ENCODE results near the gene SATB2. TPM values are rescaled to one million over a fixed set of nuclear protein-coding genes. Genes with fewer than 3 reads are reported as not detected.

The SATB2 gene
- polyA plus RNA-seq, 1 donor from 2014 or later: 0.21 TPM

- H2AFZ ChIP-seq (ENCODE audit: low read depth, low read length): no peak overlapping the region
- H3K4me3 ChIP-seq (ENCODE audit: low read length): no peak overlapping the region
Observed at GRCh38 chr2:199309411-199309810, 148.3 kb downstream of the SATB2 start.

GRCh38 chr2:199308567-199308966, 149.2 kb downstream of the SATB2 start:
- Histone ChIP-seq H3K9me2 (ENCODE audit: insufficient read depth, low read length) (no peaks in the 10 kb centered on the region), H3K9ac (ENCODE audit: low read length) (no peak overlapping the region), H3F3A (ENCODE audit: insufficient read depth, low read length, poor library complexity, severe bottlenecking) (no peaks in the 10 kb centered on the region), H3K27ac (ENCODE audit: low read length) (no peak overlapping the region), H3K27me3 (ENCODE audit: insufficient read depth, low read depth, low read length) (no peaks in the 10 kb centered on the region), H2AFZ (ENCODE audit: low read depth, low read length) (no peak overlapping the region), H3K4me3 (ENCODE audit: low read length) (no peak overlapping the region), H3K9me3 (ENCODE audit: low read length) (no peaks in the 10 kb centered on the region), H3K36me3 (ENCODE audit: insufficient read depth, low read length) (no peaks in the 10 kb centered on the region), H3K79me2 (replicated peaks; ENCODE audit: insufficient read depth, low read length) (no peaks in the 10 kb centered on the region), H3K4me2 (ENCODE audit: low read length) (no peak overlapping the region), H4K20me1 (ENCODE audit: insufficient read depth) (no peaks in the 10 kb centered on the region)
- TF ChIP-seq MXI1 (conservative IDR thresholded peaks at IDR 0.05; ENCODE audit: poor library complexity, severe bottlenecking): no peak
- no peak for TF ChIP-seq EP300 (conservative IDR thresholded peaks at IDR 0.05; ENCODE audit: poor library complexity, severe bottlenecking)
- no peak for TF ChIP-seq SMC3 (conservative IDR thresholded peaks at IDR 0.05; ENCODE audit: poor library complexity)
- no peak for TF ChIP-seq REST (IDR thresholded peaks at IDR 0.05; ENCODE audit: borderline replicate concordance)
- no peak for TF ChIP-seq CTCF (IDR thresholded peaks at IDR 0.05; ENCODE audit: poor library complexity, severe bottlenecking)
- no peak for TF ChIP-seq RAD21 (conservative IDR thresholded peaks at IDR 0.05)
- no peak for TF ChIP-seq TAF1 (IDR thresholded peaks at IDR 0.05; ENCODE audit: low read depth)
- no peak for TF ChIP-seq POLR2AphosphoS5 (IDR thresholded peaks at IDR 0.05)
- TF ChIP-seq EZH2 (IDR thresholded peaks at IDR 0.05; ENCODE audit: borderline replicate concordance, insufficient read depth, low read length, poor library complexity, severe bottlenecking): no peak

More at GRCh38 chr2:199309411-199309810, 148.3 kb downstream of the SATB2 start:
- Histone ChIP-seq H3K9ac (ENCODE audit: low read length) (no peak overlapping the region), H3K9me2 (ENCODE audit: insufficient read depth, low read length) (no peaks in the 10 kb centered on the region), H3K4me2 (ENCODE audit: low read length) (no peak overlapping the region), H3K27ac (ENCODE audit: low read length) (no peak overlapping the region), H3K9me3 (ENCODE audit: low read length) (no peaks in the 10 kb centered on the region), H3K79me2 (replicated peaks; ENCODE audit: insufficient read depth, low read length) (no peaks in the 10 kb centered on the region), H3F3A (ENCODE audit: insufficient read depth, low read length, poor library complexity, severe bottlenecking) (no peaks in the 10 kb centered on the region), H4K20me1 (ENCODE audit: insufficient read depth) (no peaks in the 10 kb centered on the region), H3K27me3 (ENCODE audit: insufficient read depth, low read depth, low read length) (no peaks in the 10 kb centered on the region), H3K36me3 (ENCODE audit: insufficient read depth, low read length) (no peaks in the 10 kb centered on the region)
- peak; percentile 42 for TF ChIP-seq EP300 (conservative IDR thresholded peaks at IDR 0.05; ENCODE audit: poor library complexity, severe bottlenecking)
- peak; percentile 56 for TF ChIP-seq POLR2AphosphoS5 (IDR thresholded peaks at IDR 0.05)
- TF ChIP-seq CTCF (IDR thresholded peaks at IDR 0.05; ENCODE audit: poor library complexity, severe bottlenecking): no peak
